ENCODE results near the gene ALKAL2.

- no peak for TF ChIP-seq POLR2A (IDR thresholded peaks at IDR 0.05; ENCODE audit: borderline replicate concordance, extremely low read depth, insufficient read depth, insufficient read length)
- no peak for TF ChIP-seq ATF3 (IDR thresholded peaks at IDR 0.05)
- TF ChIP-seq POLR2AphosphoS5 (IDR thresholded peaks at IDR 0.05; ENCODE audit: low read depth, low read length) = no peak
- TF ChIP-seq, protein P1, sequence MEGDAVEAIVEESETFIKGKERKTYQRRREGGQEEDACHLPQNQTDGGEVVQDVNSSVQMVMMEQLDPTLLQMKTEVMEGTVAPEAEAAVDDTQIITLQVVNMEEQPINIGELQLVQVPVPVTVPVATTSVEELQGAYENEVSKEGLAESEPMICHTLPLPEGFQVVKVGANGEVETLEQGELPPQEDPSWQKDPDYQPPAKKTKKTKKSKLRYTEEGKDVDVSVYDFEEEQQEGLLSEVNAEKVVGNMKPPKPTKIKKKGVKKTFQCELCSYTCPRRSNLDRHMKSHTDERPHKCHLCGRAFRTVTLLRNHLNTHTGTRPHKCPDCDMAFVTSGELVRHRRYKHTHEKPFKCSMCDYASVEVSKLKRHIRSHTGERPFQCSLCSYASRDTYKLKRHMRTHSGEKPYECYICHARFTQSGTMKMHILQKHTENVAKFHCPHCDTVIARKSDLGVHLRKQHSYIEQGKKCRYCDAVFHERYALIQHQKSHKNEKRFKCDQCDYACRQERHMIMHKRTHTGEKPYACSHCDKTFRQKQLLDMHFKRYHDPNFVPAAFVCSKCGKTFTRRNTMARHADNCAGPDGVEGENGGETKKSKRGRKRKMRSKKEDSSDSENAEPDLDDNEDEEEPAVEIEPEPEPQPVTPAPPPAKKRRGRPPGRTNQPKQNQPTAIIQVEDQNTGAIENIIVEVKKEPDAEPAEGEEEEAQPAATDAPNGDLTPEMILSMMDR (IDR thresholded peaks at IDR 0.05 in 2 of 3, conservative IDR thresholded peaks at IDR 0.05 in 1 of 3; ENCODE audit: borderline replicate concordance in 1 of 3, insufficient read depth in 1 of 3, low read depth in 2 of 3, low read length in 2 of 3) = no peak
- no peak for TF ChIP-seq JUND (IDR thresholded peaks at IDR 0.05)
- no peak for TF ChIP-seq SIN3A (IDR thresholded peaks at IDR 0.05; ENCODE audit: low read depth)
- TF ChIP-seq ZNF274 (IDR thresholded peaks at IDR 0.05; ENCODE audit: low read depth, low read length) = no peak
- TF ChIP-seq RAD21 (IDR thresholded peaks at IDR 0.05; ENCODE audit: low read depth) = no peak
- no peak for TF ChIP-seq ELF1 (IDR thresholded peaks at IDR 0.05; ENCODE audit: borderline replicate concordance, low read depth)
- TF ChIP-seq REST (IDR thresholded peaks at IDR 0.05; ENCODE audit: low read depth) = no peak
Observed at GRCh38 chr2:328761-329160, 40.9 kb upstream of the ALKAL2 start.

All from HCT116 (cell line).